Upper lobe of left lung (tissue), 4 donors: ENCODE measurements around the gene ST6GALNAC2.
"Not testable (repeated sequence)": the region's sequence is repeated elsewhere in the genome, so short reads cannot be mapped to it uniquely, and the experiment has no call there.

ENCODE experiments used
- CTCF ChIP-seq, 6 experiments: fragments of 450-650 bp in 4 of 6; fragments of 200-600 bp in 2 of 6; sonication (generic) in 2 of 6; IDR thresholded peaks; one replicate each; pipeline ENCODE4 v1.5.1; 2016 to 2019; ENCODE audit warnings: antibody characterized with exemption in 6 of 6
- EP300 ChIP-seq, 4 donors: sonication (generic); formaldehyde crosslinking; IDR thresholded peaks; one replicate each; pipeline ENCODE4 v1.5.1; 2017; ENCODE audit warnings: antibody characterized with exemption in 4 of 4, control low read depth in 2 of 4
- POLR2A ChIP-seq, 4 donors: fragments of 450-650 bp; IDR thresholded peaks; one replicate each; pipeline ENCODE4 v1.5.1; 2016 to 2017; ENCODE audit warnings: antibody characterized with exemption in 4 of 4, mild to moderate bottlenecking in 2 of 4
- POLR2AphosphoS5 ChIP-seq, 2 donors: sonication (generic); formaldehyde crosslinking; IDR thresholded peaks; one replicate each; pipeline ENCODE4 v1.5.1; 2017; ENCODE audit warnings: antibody characterized with exemption in 2 of 2

- TF ChIP-seq CTCF, EP300, POLR2A, POLR2AphosphoS5 (IDR thresholded peaks at IDR 0.05): not testable (repeated sequence)
These were observed 26.2 kb downstream of the ST6GALNAC2 start for GRCh38 chr17:76559460-76559859.
